IPS-NIHi7 (cell line): ENCODE data around the gene BMP7.

Experiments used
- DNase-seq: peaks from one replicate; pipeline ENCODE4 v3.0.0; 2012; ENCODE audit warnings: mixed read lengths; ENCODE audit errors: extremely low spot score

Gene BMP7

GRCh38 chr20:57211406-57211805, 55.0 kb downstream of the BMP7 start:
- no peak for DNase-seq

- DNase-seq, result no peak
Measured at GRCh38 chr20:57210911-57211280, 55.5 kb downstream of the BMP7 start.

- no peak for DNase-seq
Measured at GRCh38 chr20:57210054-57210910, 56.2 kb downstream of the BMP7 start.

- no peak for DNase-seq
Measured at GRCh38 chr20:57209413-57209812, 57.0 kb downstream of the BMP7 start.

- no peak for DNase-seq
Measured at GRCh38 chr20:57208198-57208597, 58.2 kb downstream of the BMP7 start.

- no peak for DNase-seq
Measured at GRCh38 chr20:57207251-57207650, 59.2 kb downstream of the BMP7 start.

- no peak for DNase-seq
Measured at GRCh38 chr20:57205606-57206219, 60.7 kb downstream of the BMP7 start.

GRCh38 chr20:57203986-57204385, 62.5 kb downstream of the BMP7 start:
- no peak for DNase-seq

- no peak for DNase-seq
Measured at GRCh38 chr20:57203204-57203603, 63.2 kb downstream of the BMP7 start.

GRCh38 chr20:57202309-57202708, 64.1 kb downstream of the BMP7 start:
- DNase-seq, result no peak

- DNase-seq, result no peak
Measured at GRCh38 chr20:57200882-57201695, 65.4 kb downstream of the BMP7 start.

- no peak for DNase-seq
Measured at GRCh38 chr20:57199656-57200405, 66.6 kb downstream of the BMP7 start.

- DNase-seq, result peak; percentile 40
Measured at GRCh38 chr20:57198132-57199072, 68.0 kb downstream of the BMP7 start.

GRCh38 chr20:57197352-57198131, 68.9 kb downstream of the BMP7 start:
- DNase-seq, result no peak

GRCh38 chr20:57195469-57196100, 70.9 kb downstream of the BMP7 start:
- no peak for DNase-seq

- DNase-seq, result no peak
Measured at GRCh38 chr20:57195023-57195422, 71.4 kb downstream of the BMP7 start.

- DNase-seq, result no peak
Measured at GRCh38 chr20:57194154-57194553, 72.3 kb downstream of the BMP7 start.

- no peak for DNase-seq
Measured at GRCh38 chr20:57193094-57193493, 73.3 kb downstream of the BMP7 start.

GRCh38 chr20:57192311-57192710, 74.1 kb downstream of the BMP7 start:
- DNase-seq, result no peak
